SU-DHL-6 (cell line): ENCODE results near the gene PLXNB2.

ENCODE experiments used
- EZH2phosphoT487 ChIP-seq: fragments of 200-600 bp; sonication (generic), shearing (Covaris generic); conservative IDR thresholded peaks from 2 replicates; pipeline ENCODE4 v1.6.1; 2018; ENCODE audit warnings: mild to moderate bottlenecking, antibody characterized with exemption, low read length, moderate library complexity, mixed read lengths
- TF ChIP-seq, protein P1 (sequence below): fragments of 200-600 bp; sonication (generic); IDR thresholded peaks from one replicate; pipeline ENCODE4 v1.5.1; 2017; ENCODE audit warnings: antibody characterized with exemption, mild to moderate bottlenecking, low read length, moderate library complexity; ENCODE audit not compliant: insufficient read depth, poor library complexity, severe bottlenecking

DNA sequence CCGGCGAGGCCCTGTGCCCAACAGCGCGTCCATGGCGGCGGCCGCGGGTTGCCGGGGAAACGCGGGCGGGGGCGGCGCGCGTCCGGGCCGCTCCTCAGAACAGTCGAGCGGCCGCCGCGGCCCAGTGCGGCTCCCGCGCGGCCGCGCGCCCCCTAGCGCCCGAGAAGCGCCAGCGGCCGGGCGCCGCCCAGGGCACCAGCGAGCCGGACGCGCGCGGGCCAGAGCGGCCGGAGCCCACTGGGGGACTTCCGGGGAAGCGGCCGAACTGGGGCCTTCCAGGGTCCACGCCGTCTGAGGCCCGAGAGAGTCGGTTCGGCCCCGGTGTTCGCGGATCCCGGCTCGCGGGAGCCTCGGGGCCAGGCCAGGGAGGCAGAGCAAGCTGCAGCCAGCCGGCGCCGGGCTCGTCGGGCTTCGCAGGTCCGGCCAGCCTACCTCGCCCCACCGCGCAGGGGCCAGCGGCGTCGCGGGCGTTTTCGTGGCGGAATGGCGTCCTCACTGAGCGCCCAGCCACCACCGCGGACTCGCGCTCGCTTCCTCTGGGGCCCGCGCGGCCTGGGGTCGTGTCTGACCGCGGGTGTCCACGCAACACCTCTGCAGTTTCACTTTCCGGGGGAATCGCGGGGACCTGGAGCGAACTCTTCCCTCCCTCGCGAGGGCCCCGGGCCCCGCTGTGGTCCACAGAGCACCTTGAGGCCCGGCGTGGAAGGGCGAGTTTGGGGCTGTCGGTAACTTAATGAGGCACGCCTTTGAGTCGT, 19.7 kb upstream of the PLXNB2 start, which contains the start of gene DENND6B:
- TF ChIP-seq, protein P1, sequence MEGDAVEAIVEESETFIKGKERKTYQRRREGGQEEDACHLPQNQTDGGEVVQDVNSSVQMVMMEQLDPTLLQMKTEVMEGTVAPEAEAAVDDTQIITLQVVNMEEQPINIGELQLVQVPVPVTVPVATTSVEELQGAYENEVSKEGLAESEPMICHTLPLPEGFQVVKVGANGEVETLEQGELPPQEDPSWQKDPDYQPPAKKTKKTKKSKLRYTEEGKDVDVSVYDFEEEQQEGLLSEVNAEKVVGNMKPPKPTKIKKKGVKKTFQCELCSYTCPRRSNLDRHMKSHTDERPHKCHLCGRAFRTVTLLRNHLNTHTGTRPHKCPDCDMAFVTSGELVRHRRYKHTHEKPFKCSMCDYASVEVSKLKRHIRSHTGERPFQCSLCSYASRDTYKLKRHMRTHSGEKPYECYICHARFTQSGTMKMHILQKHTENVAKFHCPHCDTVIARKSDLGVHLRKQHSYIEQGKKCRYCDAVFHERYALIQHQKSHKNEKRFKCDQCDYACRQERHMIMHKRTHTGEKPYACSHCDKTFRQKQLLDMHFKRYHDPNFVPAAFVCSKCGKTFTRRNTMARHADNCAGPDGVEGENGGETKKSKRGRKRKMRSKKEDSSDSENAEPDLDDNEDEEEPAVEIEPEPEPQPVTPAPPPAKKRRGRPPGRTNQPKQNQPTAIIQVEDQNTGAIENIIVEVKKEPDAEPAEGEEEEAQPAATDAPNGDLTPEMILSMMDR = no peak
- no peak for TF ChIP-seq EZH2phosphoT487
